ENCODE data around the gene IL4I1.

The IL4I1 gene

DNA sequence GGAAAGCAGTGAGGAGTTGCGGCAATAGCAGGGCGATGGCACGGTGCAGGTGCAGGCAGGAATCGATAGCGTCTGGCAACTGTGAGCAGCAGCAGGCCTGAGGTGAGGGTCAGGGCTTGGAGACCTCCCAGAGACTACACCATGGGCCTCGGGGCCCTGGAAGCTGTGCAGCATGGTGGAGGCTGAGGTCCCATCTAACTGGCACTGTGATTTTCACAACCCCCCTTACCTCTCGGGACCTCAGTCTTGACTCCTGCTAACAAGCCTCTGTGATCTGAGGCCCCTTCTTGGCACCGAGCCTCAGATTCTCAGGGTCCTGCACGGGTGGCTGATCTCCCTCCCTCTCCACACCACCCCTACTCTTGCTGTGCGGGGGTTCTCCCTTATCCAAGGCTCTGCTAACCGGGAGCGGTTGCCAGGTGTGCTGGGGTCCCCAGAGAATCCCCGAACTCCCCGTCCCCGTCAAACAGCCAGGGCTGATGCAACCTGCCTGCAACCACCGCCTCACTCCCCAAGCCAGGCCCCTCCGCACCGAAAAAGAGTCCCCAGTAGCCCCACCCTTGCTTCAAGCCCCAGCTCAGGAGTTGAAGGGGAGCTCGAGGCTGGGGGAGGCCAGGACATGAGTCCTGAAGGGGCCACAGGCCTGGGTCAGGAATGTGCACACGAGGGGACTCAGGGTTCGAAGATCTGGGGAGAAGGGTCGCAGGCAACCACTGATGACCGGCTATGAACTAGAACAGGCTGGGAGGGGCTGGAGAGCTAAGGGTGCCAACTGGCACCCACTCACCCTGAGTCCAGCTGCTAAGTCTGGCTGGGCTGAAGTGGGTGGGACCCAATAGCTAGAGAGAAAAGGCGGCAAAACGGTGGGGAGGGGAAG lies 27.6 kb upstream of the IL4I1 start:
- DNase-seq = no peak

DNA sequence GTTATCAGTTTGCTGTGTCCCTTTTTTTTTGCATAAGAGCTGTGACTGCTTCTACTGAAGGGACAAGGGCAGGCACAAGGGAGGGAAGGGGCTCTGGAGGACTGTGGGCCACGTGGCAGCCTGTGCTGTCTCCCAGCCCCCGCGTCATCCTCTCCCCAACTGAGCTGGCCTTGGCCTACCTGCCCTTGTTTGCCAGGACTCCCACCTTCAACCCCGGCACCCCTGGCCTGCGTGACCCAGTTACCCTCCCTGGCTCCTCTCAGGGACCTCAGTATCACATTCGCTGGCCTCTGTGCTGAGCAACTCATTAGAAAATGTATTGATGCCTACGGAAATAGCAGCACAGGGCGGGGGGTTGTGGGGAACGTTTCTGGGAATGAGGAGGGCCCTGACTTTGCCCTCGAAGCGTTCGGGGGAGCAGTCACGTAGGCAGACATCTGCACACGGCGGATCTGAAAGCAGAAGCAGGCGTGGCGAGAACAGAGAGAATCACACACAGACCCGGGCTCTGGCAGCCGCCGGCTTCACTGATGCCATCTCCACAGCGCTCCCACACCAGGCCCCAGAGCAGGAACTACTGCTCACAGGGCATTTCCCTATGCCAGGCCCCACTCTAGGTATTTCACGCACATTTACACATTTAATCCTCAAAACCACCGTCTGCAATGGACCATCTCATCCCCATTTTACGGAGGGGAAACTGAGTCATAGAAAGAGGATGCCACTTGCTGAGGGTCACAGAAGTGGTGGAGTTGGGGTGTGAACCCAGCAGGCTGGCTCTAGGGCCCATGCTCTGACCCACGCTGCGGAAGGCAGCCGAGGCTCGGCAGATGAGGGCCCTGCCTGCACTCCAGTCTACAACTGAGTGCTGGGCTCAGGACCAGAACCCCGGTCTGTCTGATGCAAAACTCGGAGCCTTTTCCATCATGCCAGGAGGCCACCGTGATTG lies 26.6 kb upstream of the IL4I1 start:
- DNase-seq = no peak

DNA sequence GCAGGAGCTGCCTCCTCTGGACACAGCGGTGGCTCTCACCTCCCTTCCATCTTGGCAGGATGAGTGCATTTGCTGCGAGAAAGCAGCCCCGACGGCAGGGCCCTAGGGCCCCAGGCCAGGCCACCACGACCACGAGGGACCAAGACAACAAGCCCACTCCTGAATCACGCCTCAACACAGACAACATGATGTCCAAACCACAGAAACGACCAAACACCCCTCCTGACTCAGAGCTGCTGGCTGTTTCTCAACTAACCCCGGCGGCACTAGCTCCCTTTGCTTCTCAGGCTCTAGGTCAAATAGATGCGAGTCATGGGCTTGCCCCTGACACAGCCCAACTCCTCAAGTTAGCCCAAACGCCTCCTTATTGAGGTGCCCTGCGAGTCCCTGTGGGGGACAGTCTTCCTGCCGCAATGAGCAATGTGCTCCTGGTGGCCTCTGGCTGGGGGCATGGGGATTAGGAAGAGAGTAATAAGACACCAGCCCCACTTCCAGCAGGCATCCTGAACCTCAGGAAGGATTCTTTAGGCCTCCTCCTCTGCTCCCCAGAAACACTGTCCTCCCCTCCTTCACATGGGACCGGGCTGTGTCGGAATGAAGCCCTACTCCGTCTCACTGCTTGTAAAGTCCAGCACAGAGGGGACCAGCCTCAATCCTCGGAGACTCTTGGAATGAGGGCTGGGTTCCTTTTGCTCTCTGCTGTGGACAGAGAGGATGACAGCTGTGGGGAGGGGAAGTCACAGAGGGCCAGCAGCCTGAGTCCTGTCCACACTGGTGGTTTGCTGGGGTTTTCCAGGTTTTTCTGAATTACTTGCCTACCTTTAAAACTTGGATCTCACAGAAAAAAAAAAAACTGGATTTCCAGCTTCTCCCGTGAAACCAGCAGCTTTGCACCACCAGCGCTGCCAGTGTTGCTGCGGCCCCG lies 25.4 kb upstream of the IL4I1 start:
- no peak for DNase-seq

DNA sequence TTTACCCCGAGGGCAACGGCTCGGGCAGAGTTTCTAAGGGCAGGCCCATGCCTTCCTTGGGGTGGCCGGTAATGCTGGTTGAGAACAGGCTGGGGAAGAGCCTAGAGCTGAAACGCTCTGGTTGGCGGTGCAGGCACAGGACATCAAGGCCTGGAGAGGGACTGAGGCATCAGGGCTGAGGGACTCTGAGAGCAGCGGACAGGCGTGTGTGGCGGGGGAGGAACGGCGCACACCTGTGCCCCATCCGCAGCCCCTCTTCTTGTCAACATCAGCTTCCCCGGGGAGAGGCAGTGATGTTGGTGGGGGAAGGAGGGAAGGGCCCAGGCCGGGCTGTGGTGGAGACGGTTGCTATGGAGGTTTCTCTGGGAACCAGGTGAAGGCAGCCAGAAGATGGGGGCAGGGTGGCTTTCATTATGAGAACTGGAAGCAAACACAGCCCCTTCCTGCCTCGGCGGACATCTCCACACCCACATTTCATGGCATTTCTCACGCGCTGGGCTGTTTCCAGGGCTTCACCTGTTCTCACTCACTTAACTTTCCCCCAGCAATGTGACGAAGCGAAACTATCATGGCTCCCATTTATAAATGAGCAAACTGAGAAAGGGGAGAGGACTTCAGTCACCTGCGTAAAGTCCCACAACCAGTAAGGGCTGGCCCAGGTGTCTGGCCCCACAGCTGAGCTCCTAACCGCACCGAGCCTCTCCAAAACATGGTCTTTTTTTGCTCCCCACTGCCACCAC lies 24.1 kb upstream of the IL4I1 start:
- DNase-seq = no peak

DNA sequence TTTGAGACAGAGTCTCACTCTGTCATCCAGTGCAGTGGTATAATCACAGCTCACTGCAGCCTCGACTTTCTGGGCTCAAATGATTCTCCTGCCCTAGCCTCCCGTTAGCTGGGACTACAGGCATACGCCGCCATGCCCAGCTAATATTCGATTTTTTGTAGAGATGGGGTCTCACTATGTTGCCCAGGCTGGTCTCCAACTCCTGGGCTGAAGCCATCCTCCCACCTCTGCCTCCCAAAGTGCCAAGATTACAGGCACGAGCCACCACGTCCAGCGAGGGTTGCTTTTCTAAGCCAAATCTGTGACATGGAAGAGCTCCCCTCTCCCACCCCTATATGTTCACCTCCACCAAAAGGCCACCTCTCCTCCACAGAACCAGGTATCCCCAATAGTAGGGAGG lies 21.4 kb upstream of the IL4I1 start:
- no peak for DNase-seq

DNA sequence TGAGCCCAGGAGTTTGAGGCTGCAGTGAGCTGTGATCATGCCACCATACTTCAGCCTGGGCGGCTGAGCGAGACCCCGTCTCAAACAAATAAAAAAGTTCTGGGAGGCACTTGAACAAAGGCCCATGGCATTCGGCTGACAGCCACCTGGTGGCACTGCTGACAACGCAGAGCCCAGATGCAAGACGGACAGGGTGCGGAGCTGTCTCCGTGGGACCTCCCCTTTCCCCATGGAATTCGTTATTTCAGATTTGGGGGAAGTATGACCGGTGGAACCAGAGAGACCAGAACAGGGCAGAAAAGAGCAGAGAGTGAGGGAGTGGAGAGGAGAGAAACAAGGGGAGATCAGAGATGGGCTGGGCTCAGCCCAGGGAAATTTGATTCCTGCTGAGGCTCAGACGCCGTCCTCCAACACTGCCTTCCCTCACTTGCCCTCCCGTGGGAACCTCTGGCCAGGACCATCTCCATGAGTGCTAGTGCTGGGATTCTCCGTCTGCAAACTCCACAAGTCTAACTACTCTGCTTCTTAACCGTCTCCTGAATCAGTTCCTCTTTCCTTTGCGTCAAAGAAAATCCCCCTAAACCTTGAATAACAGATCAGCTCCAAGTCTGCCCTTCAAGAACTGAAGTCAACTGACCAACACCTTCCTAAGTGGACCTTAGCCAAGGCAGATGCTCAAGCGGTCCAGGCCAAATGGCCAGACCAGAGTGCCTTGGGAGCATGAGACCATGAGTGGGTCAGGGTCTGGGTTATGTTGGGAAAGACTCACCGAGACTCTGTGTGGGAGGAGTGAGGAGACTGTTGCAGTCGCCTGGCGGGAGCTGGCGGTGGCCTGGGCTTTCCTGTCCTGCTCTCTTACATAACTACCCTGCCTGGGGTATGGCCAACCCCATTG lies 20.4 kb upstream of the IL4I1 start:
- no peak for DNase-seq

DNA sequence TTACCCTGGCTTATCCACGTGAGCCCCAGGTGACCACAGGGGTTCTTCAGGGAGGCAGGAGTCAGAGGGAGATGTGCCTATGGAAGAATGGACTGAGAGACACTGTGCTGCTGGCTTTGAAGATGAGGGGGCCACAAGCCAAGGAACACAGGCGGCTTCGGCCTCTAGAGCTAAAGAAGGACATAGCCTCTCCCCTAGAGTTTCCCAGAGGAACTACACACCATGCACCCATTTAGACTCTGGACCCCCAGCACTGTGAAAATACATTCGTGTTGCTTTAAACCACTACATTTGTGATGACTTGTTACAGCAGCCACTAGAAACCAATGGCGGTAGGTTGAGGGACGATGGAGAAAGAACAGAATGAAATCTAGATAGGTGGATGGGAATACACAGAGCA lies 18.6 kb upstream of the IL4I1 start:
- DNase-seq = no peak

DNA sequence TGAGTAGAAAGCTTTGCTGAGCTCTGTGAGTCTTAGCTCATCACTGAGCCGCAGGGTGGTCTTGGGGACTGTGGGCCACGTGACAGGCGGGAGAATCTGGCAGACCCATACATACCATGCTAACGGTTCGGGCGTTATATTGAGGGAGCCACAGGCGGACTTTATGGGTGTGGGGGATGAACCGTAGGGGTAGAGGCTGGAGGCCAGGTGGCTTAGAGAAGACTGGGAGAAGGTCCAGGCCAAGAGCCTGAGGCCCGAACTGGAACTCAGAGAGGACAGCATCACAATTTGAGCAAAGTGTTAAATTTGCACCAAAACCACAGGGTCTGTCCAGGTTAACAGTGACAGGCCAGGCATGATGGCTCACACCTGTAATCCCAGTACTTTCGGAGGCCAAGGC lies 17.0 kb upstream of the IL4I1 start:
- no peak for DNase-seq

DNA sequence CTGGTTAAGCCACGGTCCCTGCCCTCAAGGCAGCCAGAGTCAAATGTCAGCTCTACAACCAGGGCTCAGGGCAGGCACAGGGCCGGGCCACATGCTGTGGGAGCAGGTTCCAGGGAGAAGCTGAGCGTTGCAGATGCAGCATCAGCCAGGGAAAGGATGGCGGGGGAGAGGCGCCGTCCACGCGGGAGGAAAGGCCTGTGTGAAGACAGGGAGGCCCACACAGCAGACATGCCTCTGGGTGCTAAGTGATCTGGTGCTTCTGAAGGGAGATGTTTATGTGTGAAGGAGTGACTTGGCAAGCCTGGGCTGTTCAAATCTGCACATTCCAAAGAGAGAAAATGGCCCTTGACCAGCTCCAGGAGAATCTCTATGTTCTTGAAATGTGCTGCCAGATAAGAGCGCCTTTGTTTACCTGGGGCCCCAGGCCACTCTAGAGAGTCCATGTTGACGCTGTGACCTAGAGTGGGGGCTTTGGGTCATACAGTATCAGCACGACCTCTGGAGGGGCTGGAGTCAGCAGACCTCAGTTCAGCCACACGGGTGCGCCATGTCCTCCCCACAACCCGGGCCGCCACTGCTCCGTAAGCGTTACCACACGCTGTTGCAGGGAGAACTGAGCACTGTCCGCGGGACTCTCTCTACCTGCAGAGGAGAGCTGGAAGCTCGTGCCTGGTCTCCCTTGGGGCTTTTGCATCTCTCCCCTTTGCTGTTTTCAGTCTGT lies 16.4 kb upstream of the IL4I1 start:
- no peak for DNase-seq

DNA sequence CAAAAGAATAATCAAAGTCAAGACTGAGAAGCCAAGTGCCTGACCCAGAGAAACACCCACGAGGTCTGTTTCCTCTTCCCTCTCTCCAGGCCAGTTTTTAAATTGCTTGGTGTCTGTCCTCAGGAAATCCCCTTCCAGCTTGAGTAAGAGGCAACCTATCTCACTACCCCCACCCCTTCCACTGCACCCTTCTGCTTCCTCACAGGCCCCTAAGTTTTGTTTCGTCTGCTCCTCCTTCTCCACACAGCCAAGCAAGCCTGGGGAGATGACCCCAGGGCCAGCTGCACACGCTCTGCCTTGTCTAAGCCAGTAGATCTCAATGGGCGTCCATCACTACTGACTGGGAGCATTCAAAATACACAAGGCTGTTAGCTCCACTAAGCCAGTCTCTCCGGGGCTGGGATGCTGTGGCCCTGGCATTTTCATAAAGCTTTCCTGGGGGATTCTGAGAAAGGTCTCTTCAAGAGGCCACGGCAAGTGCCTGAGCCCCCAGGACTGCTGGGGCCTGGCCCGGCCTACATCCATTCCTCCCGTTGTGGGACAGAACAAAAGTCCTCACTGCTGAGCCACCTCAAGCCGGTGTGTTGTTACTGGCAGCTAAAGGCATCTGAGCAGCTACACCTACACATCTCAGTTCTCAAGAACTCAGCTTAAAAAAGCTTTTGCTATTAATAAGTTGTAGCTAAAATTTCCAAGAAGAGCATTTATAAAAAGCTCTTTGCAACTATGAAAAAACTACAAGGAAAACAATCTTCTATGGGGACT lies 14.9 kb upstream of the IL4I1 start:
- no peak for DNase-seq

DNA sequence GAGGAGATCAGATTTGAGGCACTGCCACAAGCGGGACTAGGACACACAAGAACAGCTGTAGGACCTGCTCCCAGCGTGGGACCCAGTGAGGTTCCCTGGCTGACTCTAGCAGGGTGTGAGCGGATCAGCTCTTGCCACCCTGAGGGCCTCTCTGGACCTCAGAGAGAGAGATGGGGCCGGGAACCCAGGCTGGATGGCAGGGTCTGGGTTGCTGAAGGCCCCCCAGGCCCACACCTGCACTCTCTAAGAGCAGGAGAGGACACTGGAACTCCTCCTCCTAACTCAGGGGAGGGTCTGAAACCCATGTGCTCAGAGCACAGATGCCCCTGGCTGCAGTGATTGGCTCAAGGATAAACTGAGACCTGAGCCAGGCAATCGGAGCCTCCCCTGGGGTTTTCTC lies 13.5 kb upstream of the IL4I1 start:
- no peak for DNase-seq

DNA sequence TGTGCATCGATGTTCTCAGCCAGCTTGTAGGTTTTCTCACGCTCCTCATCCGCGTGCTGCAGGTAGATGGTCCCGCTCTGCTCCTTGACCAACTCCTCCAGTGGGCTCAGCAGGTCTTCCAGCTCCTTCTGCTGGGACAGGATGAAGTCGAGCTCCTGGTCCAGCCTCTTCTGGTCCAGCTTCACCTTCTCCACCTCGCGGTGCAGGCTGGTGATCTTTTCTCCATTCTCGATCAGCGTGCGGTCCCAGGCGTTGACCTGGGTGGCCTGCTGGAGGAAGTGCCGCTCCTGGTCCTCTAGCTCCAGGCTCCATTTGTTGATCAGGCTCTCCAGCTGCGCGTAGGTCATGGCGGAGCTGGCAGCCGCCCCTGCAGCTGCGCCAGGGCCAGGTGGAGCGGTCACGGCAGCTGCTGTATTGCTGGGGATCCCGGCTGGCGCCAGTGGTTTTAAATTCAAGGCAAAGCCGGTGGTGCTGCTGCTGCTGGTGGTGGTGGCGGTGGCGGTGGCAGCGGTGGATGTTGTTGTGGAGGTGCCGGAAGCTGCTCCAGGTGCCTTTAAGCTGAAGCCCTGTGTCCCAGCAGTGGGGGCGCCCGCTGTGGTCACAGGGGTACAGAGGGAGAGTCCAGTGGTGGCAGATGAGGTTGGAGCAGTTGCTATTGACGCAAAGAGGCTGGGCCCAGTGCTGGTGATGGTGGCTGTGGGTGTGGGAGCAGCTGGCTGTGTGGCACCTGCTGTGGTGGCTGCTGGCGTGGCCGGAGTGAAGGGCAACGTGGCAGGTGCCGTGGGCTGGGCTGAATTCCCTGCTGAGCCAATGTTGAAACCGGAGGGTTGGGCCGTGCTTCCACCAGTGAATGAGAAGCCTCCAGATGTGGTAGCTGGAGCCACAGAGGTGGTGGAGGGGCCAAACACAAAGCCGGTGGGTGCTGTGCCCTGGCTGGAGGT lies 12.1 kb upstream of the IL4I1 start:
- DNase-seq = no peak

DNA sequence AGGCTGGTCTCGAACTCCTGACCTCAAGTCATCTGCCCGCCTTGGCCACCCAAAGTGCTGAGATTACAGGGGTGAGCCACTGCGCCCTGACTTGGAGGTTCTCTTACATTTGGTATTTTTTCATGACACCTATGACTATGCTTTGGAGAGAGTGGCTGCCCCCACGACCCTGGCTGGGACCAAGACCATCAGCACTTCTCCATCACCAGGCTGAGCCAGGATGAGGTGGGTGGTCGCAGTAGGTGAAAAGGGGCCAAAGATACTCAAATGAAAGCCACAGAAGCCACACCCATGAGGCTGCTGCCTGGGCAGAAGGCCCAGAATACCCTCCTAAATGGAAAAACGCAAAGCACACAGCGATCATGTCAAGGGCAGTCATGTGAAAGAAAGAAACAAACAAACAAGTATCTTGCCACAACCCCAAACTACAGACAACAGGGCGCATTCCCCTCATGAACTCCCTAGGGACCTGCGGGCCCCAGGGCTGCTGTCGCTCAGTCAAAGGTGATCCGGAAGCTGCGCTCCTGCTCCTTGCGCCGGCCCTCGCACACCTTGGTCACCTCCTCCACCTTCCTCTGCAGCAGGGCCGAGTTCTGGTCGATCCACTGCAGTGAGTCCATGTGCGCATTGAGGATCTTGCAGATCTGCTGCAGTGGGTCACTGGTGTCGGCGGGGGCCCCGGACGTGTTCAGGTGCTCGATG lies 11.2 kb upstream of the IL4I1 start:
- no peak for DNase-seq

DNA sequence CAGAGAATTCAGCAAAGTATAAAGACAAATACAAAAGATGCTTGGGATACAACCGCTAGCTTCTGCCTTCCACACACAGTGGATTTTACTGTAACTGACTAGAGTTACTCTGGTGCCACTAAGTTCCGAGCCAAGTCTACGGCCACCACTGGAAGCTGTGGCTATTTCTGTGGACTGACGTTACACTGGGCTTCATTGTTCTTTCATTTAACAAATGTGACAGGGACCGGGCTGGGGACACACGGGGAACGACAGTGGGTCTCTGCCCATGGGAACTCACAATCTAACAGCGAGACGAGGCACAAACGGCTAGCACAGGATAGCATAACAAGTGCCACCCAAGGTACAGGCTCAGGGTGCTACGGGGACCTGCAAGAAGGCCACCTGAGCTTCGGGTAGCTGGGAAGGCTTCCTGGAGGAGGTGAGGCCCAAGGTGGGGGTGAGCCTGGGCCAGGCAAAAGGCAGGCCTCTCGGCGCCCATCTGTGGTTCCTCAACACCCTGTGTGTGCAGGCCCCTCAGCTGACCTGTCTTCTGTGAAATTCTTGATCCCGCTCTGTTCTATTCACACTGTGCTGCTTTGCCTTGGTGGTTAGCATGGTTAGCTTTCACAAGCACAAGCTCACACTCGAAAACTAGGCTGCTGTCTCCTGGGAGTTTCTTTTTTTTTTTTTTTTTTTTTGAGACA lies 10.3 kb upstream of the IL4I1 start:
- no peak for DNase-seq

DNA sequence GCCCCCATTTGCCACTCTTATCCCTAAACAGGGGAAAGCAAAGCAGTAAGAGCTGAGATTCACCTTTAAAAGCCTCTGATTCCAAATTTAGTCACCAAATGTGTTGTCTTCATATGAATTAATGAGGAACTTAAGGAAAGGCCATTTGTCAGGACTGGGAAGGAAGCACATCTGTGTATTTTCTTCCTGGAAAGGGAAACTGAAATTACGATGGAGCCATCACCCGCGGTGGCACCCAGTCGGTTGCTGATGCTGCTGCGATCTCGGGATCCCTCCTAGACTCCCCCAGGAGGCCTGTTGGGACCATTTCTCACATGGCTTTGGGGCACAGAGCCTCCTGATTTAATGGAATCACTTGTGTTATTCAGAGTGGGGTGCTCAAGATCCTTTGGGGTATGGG lies 7.4 kb upstream of the IL4I1 start:
- no peak for DNase-seq

DNA sequence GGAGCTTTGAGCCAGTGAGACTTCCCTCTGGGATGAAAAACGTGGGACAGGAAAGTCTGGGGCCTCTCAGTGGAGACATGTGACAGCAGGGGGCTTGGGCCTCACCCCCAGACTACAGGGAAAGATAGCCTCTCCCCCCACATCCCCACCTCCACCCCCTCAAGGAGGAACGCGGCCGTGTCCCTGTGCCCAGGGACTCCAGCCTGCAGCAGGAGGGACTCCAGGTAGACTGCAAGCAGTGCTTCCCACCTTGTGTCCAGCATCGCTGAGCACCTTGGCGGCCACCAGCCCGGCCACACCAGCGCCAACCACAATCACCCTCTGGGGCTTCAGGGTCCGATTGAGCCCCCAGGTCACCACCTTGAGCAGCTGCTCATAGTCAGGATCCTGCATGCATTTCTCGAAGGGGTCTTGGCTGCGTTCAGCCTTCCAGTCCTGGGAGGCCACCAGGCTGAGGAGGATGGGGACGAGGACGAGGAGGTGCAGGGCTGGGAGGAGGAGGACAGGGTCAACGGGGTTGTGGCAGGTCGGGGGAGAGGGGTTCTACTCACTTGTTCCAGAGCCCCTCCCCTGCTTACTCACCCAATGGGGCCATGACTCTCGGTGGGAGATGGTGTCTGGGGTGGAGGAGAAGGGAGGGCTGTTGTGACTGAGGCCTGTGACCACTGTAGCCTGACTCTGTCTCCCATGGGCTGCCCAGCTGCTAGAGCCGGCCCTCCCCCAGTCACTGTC lies 955 bp downstream of the IL4I1 start:
- no peak for DNase-seq

Data from stimulated activated naive CD4-positive, alpha-beta T cell (primary cell).